Naive B cell (primary cell): ENCODE data around the gene IBA57. TPM values are rescaled to one million over a fixed set of nuclear protein-coding genes. Genes with fewer than 3 reads are reported as not detected.

ENCODE experiments used
- ATAC-seq, 2 donors: fragments of 150-1000 bp; cut with Tn5 transposase; 2 replicates each; pipeline ENCODE4 v1.10.0; 2021; ENCODE audit warnings: low read depth in 2 of 2, mild to moderate bottlenecking in 2 of 2, moderate library complexity in 2 of 2
- DNase-seq: peaks from one replicate; pipeline ENCODE4 v3.0.0; 2022
- H3K27ac Mint-ChIP-seq, 6 donors: one replicate each; pipeline ENCODE4 v1.8.0; 2020 to 2022; ENCODE audit warnings: mild to moderate bottlenecking in 6 of 6, mixed read lengths in 6 of 6, moderate library complexity in 5 of 6, inconsistent platforms in 2 of 6
- H3K27me3 Mint-ChIP-seq, 3 donors: one replicate each; pipeline ENCODE4 v1.8.0; 2021 to 2022; ENCODE audit warnings: mixed read lengths in 3 of 3, mild to moderate bottlenecking in 1 of 3
- H3K36me3 Mint-ChIP-seq, 2 donors: one replicate each; pipeline ENCODE4 v1.8.0; 2020 to 2022; ENCODE audit warnings: mixed read lengths in 2 of 2, inconsistent platforms in 1 of 2, mild to moderate bottlenecking in 1 of 2
- H3K4me1 Mint-ChIP-seq, 3 donors: one replicate each; pipeline ENCODE4 v1.8.0; 2020 to 2022; ENCODE audit warnings: mixed read lengths in 3 of 3, inconsistent platforms in 1 of 3, mild to moderate bottlenecking in 1 of 3, moderate library complexity in 1 of 3
- H3K4me3 Mint-ChIP-seq, 8 donors: one replicate each; pipeline ENCODE4 v1.8.0; 2020 to 2022; ENCODE audit warnings: mild to moderate bottlenecking in 8 of 8, mixed read lengths in 8 of 8, moderate library complexity in 8 of 8, inconsistent platforms in 2 of 8
- H3K9me3 Mint-ChIP-seq, 7 donors: one replicate each; pipeline ENCODE4 v1.8.0; 2020 to 2022; ENCODE audit warnings: mixed read lengths in 7 of 7, mild to moderate bottlenecking in 5 of 7, inconsistent platforms in 2 of 7, moderate library complexity in 1 of 7
- polyA plus RNA-seq, 6 donors: library from polyadenylated mRNA; unstranded; fragments of 300-500 nt; fragmentation: Illumina TruSeq; gene quantifications; one replicate each; pipeline ENCODE4 v1.2.3, GENCODE V29; 2021; ENCODE audit warnings: low read depth in 6 of 6

The IBA57 gene
- polyA plus RNA-seq, 6 donors from 2014 or later: 2.0 to 11.7 (median 3.1) TPM

DNA sequence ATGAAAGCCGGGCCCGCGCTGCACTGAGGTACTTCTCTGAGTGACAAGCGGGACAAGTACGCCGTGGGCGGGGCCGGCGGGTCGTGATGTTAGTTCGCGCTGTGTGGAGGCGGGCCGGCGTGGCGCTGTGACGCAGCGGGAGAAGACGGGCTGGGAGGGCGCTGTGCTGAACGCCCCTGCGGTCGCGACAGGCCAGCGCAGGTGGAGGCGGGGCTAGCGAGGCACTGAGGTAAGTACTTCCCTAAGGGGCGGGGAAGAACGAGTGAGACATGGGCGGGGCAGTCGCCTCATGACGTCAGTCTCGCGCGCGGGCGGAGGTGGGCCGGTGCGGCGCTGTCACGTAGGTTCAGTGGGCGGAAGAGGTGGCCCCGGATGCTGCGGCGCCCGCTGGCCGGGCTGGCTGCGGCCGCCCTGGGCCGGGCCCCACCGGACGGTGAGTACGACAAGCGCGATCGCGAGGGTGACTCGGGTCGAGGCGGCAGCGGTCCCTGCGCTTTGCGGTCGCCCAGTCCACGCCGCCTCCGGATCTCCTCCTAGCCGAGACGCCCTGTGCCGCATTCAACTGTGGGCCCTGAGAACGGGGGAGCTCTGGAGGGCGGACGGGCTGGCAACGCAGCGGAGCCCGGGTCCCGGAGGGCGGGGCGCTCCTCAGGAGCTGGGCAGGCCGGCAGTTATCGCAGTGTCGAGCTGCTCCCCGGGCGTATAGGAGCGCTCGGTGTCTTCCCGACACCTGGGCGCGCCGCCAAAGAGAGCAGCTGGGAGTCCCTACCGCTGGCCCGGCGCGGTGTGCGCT, 25.5 kb upstream of the IBA57 start, which contains the start of gene GUK1:
TSS of gene GUK1 (plus strand) at position 349 of the 793 bp plus-strand sequence. CDS start at position 373, 24 bp downstream.
- no peaks in the 10 kb centered on the region for H3K27me3 Mint-ChIP-seq
- peak; percentile 100 for DNase-seq

DNA sequence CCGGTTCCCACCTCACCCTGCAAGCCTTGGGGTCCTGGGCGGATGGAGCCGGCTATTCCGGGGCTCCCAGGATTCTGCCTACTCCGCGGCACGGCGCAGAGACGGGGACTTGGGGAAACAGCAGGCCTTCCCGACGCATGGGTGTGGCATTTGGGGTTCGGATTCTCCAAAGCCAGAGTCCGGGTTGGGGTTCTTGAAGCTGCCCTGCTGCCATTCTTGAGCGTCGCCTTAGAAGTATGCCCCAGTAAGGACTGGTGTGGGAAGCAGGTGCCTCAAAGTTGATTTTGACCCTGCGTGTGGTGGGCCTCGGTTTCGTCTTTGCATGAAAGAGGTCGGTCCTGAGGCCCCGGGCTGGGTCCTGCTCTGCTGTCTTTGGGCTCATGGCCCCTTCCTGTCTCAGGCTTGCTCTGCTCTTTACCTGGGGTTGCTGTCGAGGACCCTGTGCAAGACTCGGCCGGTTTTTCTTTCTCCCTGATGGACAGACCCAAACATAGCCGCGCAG, 24.8 kb upstream of the IBA57 start:
- H3K27me3 Mint-ChIP-seq: no peaks in the 10 kb centered on the region
- DNase-seq: no peak
- H3K36me3 Mint-ChIP-seq: no peaks in the 10 kb centered on the region
- H3K27ac Mint-ChIP-seq: peak overlapping the region; percentile 82 to 100 (median 98)
- no peak for ATAC-seq
- peaks cover 0 to 2% (median 0%) of the 10 kb centered on the region in 7 donors for H3K9me3 Mint-ChIP-seq
- H3K4me1 Mint-ChIP-seq: peaks cover 39 to 65% (median 65%) of the 10 kb centered on the region in 3 donors
- H3K4me3 Mint-ChIP-seq: peak overlapping the region; percentile 84 to 98 (median 97)

More for the DNA sequence above, 25.5 kb upstream of the IBA57 start, which contains the start of gene GUK1:
- no peaks in the 10 kb centered on the region for H3K36me3 Mint-ChIP-seq
- peaks cover 0 to 2% (median 0%) of the 10 kb centered on the region in 7 donors for H3K9me3 Mint-ChIP-seq
- peak within 1 kb of the TSS; percentile 84 to 98 (median 97) for H3K4me3 Mint-ChIP-seq
- H3K4me1 Mint-ChIP-seq: peaks cover 39 to 66% (median 65%) of the 10 kb centered on the region in 3 donors
- peak within 1 kb of the TSS; percentile 93 to 100 (median 100) for H3K27ac Mint-ChIP-seq
- ATAC-seq: peak; percentile 76 to 77

DNA sequence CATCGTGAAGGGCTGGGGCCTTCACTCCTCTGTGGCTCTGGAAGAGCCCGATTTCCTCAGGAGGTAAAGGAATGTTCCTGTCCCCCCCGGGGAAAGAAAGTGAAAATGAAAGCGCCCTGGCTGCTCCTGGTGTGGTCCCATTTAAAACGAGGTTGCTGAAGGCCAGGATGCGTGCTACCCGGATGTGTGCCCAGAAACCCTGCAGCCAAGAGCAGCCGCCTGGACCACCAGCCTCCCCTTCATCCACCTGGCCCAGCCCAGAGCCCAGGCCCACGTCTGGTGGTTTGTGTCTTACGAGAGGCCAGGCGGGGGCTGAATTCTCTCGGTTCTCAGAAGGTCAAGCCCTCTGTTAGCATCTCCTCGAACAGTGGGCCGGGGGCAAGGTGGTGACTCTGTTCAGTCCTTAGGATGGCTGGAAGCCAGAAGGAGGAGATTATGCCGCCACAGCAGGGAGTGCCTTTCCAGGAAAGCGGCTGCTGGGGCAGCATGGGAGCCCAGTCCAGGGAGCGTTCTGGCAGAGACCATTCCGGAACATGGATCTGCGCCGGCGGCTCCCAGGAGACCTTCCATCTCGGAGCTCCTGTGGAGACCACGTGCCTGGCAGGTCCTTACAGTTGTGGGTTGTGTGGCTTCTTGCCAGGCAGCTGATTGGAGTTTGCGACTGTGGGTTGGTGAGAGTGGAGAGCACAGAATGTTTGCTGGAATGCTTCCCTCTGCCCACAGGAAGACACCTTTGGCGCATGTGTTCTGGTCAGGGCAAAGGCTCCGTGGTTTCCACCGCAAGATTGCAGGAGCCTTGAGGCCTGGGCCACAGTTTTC, 24.2 kb upstream of the IBA57 start:
- Mint-ChIP-seq H3K4me3 (peak overlapping the region; percentile 84 to 98 (median 97)), H3K27me3 (no peaks in the 10 kb centered on the region), H3K9me3 (peaks cover 0 to 2% (median 0%) of the 10 kb centered on the region in 7 donors), H3K36me3 (no peaks in the 10 kb centered on the region), H3K4me1 (peaks cover 39 to 62% (median 58%) of the 10 kb centered on the region in 3 donors), H3K27ac (peak overlapping the region; percentile 82 to 100 (median 98))
- ATAC-seq (no peak), DNase-seq (no peak)

DNA sequence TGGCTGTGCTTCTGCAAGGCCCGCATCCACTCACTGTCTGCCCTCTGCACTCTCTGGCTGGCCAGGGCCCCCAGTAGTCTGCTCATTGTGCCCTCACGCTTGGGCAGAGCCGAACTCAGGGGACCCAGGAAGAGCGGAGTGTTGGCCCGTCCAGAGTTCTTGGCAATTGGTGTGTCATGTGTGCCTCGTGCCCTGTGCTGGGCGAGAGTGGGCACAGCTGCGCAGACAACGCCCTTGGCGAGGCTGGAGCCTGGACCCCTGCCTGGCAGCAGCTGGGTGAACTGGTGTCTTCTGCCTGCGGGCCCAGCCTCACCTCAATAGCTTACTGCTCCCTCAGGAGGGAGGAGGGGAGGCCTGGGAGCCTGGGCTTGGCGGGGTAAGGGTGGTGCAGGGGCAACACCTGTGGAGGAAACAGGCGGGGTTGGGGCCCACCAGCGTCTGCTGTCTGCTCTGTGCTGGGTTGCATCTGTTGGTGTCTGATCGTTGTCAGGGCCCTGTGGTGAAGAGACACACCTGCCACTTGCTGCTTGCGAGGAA, 23.4 kb upstream of the IBA57 start:
- Mint-ChIP-seq H3K4me1 (peaks cover 31 to 54% (median 50%) of the 10 kb centered on the region in 3 donors), H3K4me3 (peak overlapping the region; percentile 32 to 98 (median 82)), H3K27ac (peak overlapping the region in 2 of 6 donors; percentile 54 to 76), H3K27me3 (no peaks in the 10 kb centered on the region), H3K36me3 (no peaks in the 10 kb centered on the region), H3K9me3 (peaks cover 0 to 2% (median 0%) of the 10 kb centered on the region in 7 donors)
- ATAC-seq (no peak), DNase-seq (no peak)

DNA sequence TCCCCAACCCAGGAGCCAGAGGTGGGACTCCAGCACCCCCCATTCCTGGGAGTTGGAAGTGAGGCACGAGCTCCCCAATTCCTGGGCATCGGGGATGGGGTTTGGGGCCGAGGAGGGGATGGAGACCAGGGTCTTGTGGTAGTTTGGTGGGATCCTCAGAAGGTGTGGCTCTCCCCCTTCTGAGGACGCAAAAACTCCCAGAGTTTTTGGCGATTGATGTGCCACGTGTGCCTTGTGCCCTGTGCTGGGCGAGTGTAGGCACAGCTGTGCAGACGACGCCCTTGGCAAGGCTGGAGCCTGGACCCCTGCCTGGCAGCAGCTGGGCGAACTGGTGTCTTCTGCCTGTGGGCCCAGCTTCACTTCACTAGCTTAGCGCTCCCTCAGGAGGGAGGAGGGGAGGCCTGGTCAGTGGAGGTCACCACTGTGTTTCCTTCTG, 22.9 kb upstream of the IBA57 start:
- Mint-ChIP-seq H3K36me3 (no peaks in the 10 kb centered on the region), H3K27ac (peak overlapping the region in 1 of 6 donors; percentile 26), H3K4me1 (peaks cover 30 to 49% (median 45%) of the 10 kb centered on the region in 3 donors), H3K4me3 (peak overlapping the region in 7 of 8 donors; percentile 32 to 89 (median 64)), H3K9me3 (peaks cover 0 to 2% (median 0%) of the 10 kb centered on the region in 7 donors), H3K27me3 (no peaks in the 10 kb centered on the region)
- no peak for ATAC-seq
- no peak for DNase-seq

DNA sequence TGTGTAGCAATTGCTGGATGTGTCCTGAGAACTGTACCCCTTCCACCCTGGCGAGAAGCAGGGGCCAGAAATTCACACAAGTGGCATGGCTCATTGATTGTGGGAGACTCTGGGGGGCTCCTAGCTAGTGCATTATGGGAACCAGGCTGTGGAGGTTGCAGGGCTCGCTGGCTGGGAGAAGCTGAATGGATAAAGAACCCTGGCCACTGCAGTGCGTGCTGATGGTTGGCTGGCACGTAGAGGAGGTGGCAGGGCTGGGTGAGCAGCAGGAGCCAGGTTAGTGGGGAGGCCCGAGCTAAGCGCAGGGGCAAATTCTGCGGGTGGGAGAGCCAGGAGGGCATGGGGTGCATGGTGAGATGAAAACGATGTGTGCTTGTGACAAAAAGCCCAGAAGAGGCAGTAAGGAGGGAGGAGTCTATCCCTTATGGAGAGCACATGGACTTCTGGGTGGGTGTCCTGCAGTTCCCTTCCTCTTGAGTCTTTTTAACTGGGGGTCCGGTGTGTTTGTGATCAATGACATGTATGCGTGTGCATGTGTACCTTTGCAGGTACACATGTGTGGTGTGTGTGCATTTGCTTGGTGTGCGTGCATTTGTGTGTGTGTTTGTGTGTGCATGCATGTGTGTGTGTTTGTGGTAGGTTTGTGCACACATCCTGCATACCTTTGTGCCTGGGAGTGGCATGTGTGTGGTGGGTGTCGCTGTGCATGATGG, 22.0 kb upstream of the IBA57 start:
- Mint-ChIP-seq H3K9me3 (peaks cover 0 to 2% (median 0%) of the 10 kb centered on the region in 7 donors), H3K36me3 (no peaks in the 10 kb centered on the region), H3K27ac (peak overlapping the region in 3 of 6 donors; percentile 24 to 57 (median 26)), H3K27me3 (no peaks in the 10 kb centered on the region), H3K4me3 (peak overlapping the region in 6 of 8 donors; percentile 15 to 89 (median 54)), H3K4me1 (peaks cover 22 to 41% (median 39%) of the 10 kb centered on the region in 3 donors)
- no peak for ATAC-seq
- DNase-seq: no peak

DNA sequence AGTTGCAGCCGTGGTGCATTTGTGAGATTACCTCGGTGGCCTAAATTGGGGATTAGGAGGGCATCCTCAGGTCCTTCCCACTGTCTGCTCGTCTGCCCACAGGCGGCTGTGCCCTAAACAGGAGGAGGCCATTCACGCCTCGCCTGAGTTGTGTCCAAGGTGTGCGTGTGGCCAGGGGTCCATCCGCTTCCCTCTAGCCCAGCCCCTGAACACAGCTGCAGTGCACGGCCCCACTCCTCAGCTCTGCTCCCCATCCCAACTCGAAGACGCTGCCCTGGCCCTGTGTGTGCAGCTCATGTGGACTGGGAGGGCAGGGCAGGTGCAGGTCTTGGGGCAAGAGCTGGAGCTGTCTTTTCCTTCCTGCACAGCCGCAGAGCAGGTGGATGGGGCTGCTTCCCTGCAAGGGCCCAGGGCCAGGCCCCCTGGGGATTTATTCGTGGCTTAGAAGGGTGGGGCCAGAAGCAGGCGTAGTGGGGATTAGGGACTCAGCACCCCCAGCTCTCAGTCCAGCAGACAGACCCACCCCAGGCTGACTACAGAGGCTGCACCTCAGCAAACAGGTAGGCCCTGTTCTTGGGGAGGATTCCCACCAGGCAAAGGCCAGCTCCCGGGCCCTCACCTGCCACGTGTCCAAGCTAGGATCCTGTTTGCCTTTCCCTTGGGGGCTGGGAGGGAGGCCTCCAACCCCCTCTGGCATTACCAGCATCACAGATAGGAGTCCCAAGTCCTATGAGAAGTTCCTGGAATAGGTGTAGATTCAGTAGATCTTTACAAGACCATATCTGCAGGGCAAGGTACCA, 21.2 kb upstream of the IBA57 start:
- Mint-ChIP-seq H3K4me1 (peaks cover 22 to 39% (median 38%) of the 10 kb centered on the region in 3 donors), H3K27me3 (no peaks in the 10 kb centered on the region), H3K36me3 (no peaks in the 10 kb centered on the region), H3K9me3 (peaks cover 0 to 2% (median 0%) of the 10 kb centered on the region in 7 donors), H3K27ac (peak overlapping the region in 3 of 6 donors; percentile 38 to 83 (median 57)), H3K4me3 (peak overlapping the region in 2 of 8 donors; percentile 12 to 84)
- DNase-seq (no peak), ATAC-seq (no peak)

DNA sequence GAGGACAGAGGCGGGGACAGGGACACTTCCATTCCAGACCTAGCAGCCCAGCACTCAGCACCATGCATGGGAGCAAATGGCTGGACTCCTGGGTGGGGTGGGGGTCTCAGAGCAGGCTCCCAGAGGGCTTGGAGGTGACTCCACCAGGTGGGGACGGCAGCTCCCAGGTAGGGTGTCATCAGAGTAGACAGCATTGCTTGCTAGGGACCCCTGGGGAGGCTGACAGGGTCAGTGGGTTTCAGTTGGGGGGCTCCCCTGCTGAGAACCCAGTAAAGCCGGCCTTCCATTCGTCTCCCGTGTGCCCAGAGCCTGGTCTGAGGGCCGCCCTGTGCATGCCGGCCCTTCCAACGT, 20.6 kb upstream of the IBA57 start:
- H3K27ac Mint-ChIP-seq: peak overlapping the region in 1 of 6 donors; percentile 83
- peaks cover 18 to 39% (median 32%) of the 10 kb centered on the region in 3 donors for H3K4me1 Mint-ChIP-seq
- H3K4me3 Mint-ChIP-seq: no peak overlapping the region
- H3K9me3 Mint-ChIP-seq: no peaks in the 10 kb centered on the region
- no peaks in the 10 kb centered on the region for H3K36me3 Mint-ChIP-seq
- H3K27me3 Mint-ChIP-seq: no peaks in the 10 kb centered on the region
- no peak for DNase-seq
- no peak for ATAC-seq

DNA sequence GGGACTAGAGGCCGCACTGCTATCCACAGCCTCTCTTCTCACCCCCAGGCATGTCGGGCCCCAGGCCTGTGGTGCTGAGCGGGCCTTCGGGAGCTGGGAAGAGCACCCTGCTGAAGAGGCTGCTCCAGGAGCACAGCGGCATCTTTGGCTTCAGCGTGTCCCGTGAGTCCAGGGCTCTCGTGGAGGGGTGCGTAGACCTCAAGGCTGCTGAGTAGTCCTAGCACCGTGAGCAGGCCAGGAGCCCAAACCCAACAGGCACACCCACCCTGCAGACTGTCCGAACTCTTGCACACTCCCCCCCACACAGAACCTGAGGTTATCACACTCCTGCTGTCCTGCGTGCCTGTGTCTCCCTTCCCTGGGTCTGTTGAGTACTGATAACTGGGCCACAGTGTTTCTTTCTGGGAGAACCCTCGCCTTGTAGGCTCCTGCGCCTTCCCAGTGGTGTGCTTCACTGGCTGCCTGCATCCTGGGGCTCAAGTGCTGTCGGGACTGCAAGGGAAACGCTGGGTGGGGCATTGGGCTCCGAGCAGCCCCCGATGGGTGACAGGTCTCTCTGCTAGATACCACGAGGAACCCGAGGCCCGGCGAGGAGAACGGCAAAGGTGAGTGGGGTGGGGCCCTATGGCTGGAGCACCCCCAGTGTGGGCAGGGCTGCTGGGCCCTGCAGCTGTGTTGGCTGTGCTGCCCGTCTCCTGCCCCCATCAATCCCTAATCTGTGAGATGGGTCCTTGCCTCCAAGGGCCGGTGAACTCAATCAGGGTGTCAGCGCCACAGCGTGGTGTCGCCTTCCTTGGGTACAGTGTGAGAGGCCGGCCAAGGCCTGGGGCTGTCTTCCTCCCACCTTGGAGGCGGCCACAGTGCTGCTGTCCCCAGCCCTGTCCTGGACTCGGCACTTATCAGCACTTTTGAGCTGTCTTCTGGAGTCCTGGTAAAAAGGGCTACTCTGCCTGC, 19.9 kb upstream of the IBA57 start:
- H3K27ac Mint-ChIP-seq: no peak overlapping the region
- H3K27me3 Mint-ChIP-seq: no peaks in the 10 kb centered on the region
- no peak overlapping the region for H3K4me3 Mint-ChIP-seq
- no peaks in the 10 kb centered on the region for H3K9me3 Mint-ChIP-seq
- no peak for DNase-seq
- ATAC-seq: no peak
- H3K36me3 Mint-ChIP-seq: no peaks in the 10 kb centered on the region
- H3K4me1 Mint-ChIP-seq: peaks cover 18 to 36% (median 32%) of the 10 kb centered on the region in 3 donors

DNA sequence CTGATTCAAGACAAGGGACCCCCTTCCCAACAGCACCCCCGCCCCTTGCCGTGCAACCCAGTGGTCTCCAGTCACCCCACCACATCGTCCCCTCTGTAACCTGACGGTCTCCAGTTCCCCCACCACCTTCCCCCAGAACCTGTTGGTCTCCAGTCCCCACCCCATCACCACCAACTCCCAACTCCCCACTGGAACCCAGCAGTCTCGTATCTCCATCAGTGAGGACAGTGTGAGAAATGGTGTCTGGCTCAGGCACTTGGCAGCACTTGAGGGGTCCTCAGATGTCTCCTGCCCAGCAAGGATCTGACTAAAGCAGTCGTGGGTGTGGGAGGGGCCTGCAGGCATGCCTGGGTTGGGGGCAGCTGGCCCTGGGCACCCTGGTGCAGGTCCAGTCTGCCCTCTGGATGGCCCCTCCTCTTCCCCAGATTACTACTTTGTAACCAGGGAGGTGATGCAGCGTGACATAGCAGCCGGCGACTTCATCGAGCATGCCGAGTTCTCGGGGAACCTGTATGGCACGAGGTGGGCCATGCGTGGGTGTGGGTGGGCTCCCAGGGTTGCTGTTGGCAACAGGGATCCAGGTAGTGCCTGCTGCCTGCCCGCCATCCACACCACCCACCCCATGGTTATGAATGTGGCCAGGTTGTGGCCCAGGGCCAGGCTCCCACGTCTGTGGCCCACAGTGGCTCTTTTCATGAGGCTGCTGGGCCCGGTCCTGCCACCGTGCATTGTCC, 19.0 kb upstream of the IBA57 start:
- peaks cover 18 to 33% (median 24%) of the 10 kb centered on the region in 3 donors for H3K4me1 Mint-ChIP-seq
- ATAC-seq (no peak), DNase-seq (no peak)
- no peaks in the 10 kb centered on the region for H3K27me3 Mint-ChIP-seq
- H3K4me3 Mint-ChIP-seq: no peak overlapping the region
- no peak overlapping the region for H3K27ac Mint-ChIP-seq
- H3K9me3 Mint-ChIP-seq: no peaks in the 10 kb centered on the region
- H3K36me3 Mint-ChIP-seq: no peaks in the 10 kb centered on the region
